Peyer's patch (tissue), 4 donors: ENCODE data around the gene PRLH.

ENCODE experiments used
- CTCF ChIP-seq, 6 experiments: fragments of 450-650 bp in 4 of 6; fragments of 200-600 bp in 2 of 6; sonication (generic) in 1 of 6; IDR thresholded peaks; one replicate each; pipeline ENCODE4 v1.5.1; 2017 to 2019; ENCODE audit warnings: antibody characterized with exemption in 6 of 6, mild to moderate bottlenecking in 3 of 6, moderate library complexity in 1 of 6
- POLR2A ChIP-seq, 2 donors: fragments of 450-650 bp; IDR thresholded peaks; one replicate each; pipeline ENCODE4 v1.5.1; 2017; ENCODE audit warnings: antibody characterized with exemption in 2 of 2, mild to moderate bottlenecking in 2 of 2, moderate library complexity in 2 of 2

- TF ChIP-seq CTCF (IDR thresholded peaks at IDR 0.05) (no peak), POLR2A (IDR thresholded peaks at IDR 0.05) (no peak)
These were observed 35.6 kb upstream of the PRLH start for GRCh38 chr2:237530472-237531433.
